ENCODE measurements around the gene FOXC2. TPM values are rescaled to one million over a fixed set of nuclear protein-coding genes. Genes with fewer than 3 reads are reported as not detected.

Gene FOXC2
- polyA plus RNA-seq, 3 donors, result not detected

DNA sequence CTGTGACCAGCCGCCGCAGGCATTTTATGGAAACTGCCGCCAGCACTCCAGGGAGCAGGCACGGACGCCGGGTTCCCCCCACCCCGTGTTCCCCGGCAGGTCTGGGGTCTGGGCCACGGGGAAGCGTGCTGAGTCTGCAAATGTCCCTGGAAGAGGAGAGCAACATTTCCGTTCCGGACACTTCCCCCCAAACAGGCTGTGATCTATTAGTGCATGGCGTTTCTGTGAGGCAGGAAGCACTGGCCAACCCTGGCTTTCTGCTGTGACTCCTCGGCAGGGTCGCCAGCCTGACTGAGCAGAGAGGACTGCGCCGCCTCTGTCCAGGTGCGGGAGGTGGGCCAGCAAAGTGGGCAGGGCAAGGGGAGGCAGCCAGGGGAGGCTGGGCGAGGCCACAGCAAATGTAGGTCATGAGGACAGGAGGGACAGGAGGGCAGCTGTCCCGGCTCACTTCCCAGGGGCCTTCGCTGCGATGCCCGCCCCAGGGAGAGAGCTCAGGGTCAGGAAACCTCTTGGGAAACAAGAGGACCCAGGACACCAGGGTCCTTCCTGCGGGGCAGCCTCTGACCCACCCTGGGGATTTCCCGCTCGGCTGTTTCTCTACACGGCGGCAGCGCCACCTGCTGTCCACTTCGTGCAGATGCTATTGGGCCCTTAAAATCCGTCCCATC is 46.8 kb upstream of the FOXC2 start:
- peaks cover 55 to 79% (median 62%) of the 10 kb centered on the region in 3 donors for H3K27me3 Mint-ChIP-seq (ENCODE audit: low read depth in 3 of 3)

DNA sequence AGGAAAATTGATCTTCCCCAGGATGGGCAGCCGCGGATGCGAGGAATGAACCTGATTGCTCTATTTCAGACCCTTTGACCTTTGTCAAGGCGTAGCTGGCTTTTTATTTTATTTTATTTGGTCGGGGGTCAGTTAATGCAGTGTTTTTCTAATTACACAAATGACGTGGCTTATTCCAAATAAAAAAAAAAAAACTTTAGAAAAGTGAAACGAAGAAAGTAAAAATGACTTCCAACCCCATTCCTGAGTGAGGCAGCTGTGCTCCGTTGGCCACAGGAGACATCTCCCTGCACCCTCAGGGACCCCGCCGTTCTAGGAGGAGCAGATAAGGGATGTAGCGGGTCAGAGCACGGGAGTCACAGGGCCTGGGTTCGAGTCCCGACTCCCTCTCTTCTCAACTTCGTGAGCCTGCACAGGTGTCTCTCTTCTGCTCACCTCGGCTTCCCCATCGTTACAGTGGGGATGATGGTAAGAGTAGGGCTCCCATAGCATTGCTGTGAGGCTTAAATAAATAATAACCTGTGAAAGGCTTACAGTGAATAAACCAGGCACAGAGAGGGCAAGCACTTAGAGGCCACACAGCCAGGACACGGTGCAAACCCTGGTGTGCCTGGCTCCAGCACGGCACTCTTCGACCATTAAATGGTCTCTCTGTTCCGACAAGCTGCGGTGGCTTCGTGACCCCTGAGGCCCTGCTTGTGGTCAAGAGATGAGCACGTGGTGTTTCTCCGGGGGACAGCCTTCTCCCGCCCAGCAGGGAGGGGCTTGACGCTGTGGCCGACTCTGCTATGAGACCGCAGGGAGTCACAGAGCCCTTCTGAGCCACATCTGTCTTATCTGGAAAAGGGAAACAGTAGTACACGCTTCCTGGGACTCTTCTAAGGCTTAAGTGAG is 46.1 kb upstream of the FOXC2 start:
- Histone ChIP-seq H4K20me1 (ENCODE audit: insufficient read depth, low read length) (no peaks in the 10 kb centered on the region), H3K4me1 (ENCODE audit: control insufficient read depth in 1 of 2, insufficient read depth in 2 of 2, low read length in 2 of 2) (no peaks in the 10 kb centered on the region), H3K79me2 (ENCODE audit: insufficient read depth, low read length) (no peaks in the 10 kb centered on the region), H3K4me3 (replicated peaks in 1 of 3; ENCODE audit: low read depth in 2 of 3, low read length in 3 of 3) (no peak overlapping the region), H3K4me2 (replicated peaks; ENCODE audit: extremely low read depth, low read length, poor library complexity, severe bottlenecking) (no peak overlapping the region), H3K36me3 (replicated peaks in 1 of 2; ENCODE audit: control insufficient read depth in 1 of 2, insufficient read depth in 2 of 2, low read length in 2 of 2) (no peaks in the 10 kb centered on the region), H2AFZ (ENCODE audit: insufficient read depth, low read depth, low read length, poor library complexity, severe bottlenecking) (no peak overlapping the region), H3K9ac (ENCODE audit: insufficient read depth, low read length, poor library complexity, severe bottlenecking) (no peak overlapping the region), H3K27me3 (ENCODE audit: control insufficient read depth in 2 of 2, insufficient read depth in 2 of 2, low read length in 2 of 2) (peaks cover 14 to 47% of the 10 kb centered on the region in 2 donors), H3K27ac (ENCODE audit: low read depth in 1 of 2, low read length in 2 of 2) (no peak overlapping the region), H3K9me3 (replicated peaks in 1 of 2; ENCODE audit: control insufficient read depth in 1 of 2, insufficient read depth in 1 of 2, low read length in 2 of 2) (peaks cover 0 to 4% of the 10 kb centered on the region in 2 donors)
- DNase-seq, result no peak
- H3K27me3 Mint-ChIP-seq (ENCODE audit: low read depth in 3 of 3), result peaks cover 48 to 71% (median 54%) of the 10 kb centered on the region in 3 donors
- H3K9me3 Mint-ChIP-seq, result peaks cover 0 to 7% (median 0%) of the 10 kb centered on the region in 7 donors
- intact Hi-C loops (cut with micrococcal nuclease), result loop anchor here in 1 of 2 donors (5.0 kb wide), 1 partner anchor 703 kb away; no protein-coding TSS in a partner anchor
- TF ChIP-seq, protein P1, sequence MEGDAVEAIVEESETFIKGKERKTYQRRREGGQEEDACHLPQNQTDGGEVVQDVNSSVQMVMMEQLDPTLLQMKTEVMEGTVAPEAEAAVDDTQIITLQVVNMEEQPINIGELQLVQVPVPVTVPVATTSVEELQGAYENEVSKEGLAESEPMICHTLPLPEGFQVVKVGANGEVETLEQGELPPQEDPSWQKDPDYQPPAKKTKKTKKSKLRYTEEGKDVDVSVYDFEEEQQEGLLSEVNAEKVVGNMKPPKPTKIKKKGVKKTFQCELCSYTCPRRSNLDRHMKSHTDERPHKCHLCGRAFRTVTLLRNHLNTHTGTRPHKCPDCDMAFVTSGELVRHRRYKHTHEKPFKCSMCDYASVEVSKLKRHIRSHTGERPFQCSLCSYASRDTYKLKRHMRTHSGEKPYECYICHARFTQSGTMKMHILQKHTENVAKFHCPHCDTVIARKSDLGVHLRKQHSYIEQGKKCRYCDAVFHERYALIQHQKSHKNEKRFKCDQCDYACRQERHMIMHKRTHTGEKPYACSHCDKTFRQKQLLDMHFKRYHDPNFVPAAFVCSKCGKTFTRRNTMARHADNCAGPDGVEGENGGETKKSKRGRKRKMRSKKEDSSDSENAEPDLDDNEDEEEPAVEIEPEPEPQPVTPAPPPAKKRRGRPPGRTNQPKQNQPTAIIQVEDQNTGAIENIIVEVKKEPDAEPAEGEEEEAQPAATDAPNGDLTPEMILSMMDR (IDR thresholded peaks at IDR 0.05), result peak; percentile 69
- no peak overlapping the region for H3K4me3 Mint-ChIP-seq
- peaks cover 0 to 3% of the 10 kb centered on the region in 2 donors for H3K36me3 Mint-ChIP-seq
- H3K4me1 Mint-ChIP-seq, result peaks cover 4% of the 10 kb centered on the region
- 52% methylated on average over 15 of the region's 30 CpGs for WGBS (ENCODE audit: insufficient coverage)
- no peak overlapping the region for H3K27ac Mint-ChIP-seq

More for the DNA sequence above, 46.8 kb upstream of the FOXC2 start:
- Histone ChIP-seq H2AFZ (ENCODE audit: insufficient read depth, low read depth, low read length, poor library complexity, severe bottlenecking) (no peak overlapping the region), H3K9me3 (replicated peaks in 1 of 2; ENCODE audit: control insufficient read depth in 1 of 2, insufficient read depth in 1 of 2, low read length in 2 of 2) (peaks cover 0 to 4% of the 10 kb centered on the region in 2 donors), H3K4me3 (replicated peaks in 1 of 3; ENCODE audit: low read depth in 2 of 3, low read length in 3 of 3) (no peak overlapping the region), H3K9ac (ENCODE audit: insufficient read depth, low read length, poor library complexity, severe bottlenecking) (no peak overlapping the region), H4K20me1 (ENCODE audit: insufficient read depth, low read length) (no peaks in the 10 kb centered on the region), H3K27me3 (ENCODE audit: control insufficient read depth in 2 of 2, insufficient read depth in 2 of 2, low read length in 2 of 2) (peaks cover 22 to 55% of the 10 kb centered on the region in 2 donors), H3K4me1 (ENCODE audit: control insufficient read depth in 1 of 2, insufficient read depth in 2 of 2, low read length in 2 of 2) (no peaks in the 10 kb centered on the region), H3K27ac (ENCODE audit: low read depth in 1 of 2, low read length in 2 of 2) (no peak overlapping the region), H3K4me2 (replicated peaks; ENCODE audit: extremely low read depth, low read length, poor library complexity, severe bottlenecking) (no peak overlapping the region), H3K79me2 (ENCODE audit: insufficient read depth, low read length) (no peaks in the 10 kb centered on the region), H3K36me3 (replicated peaks in 1 of 2; ENCODE audit: control insufficient read depth in 1 of 2, insufficient read depth in 2 of 2, low read length in 2 of 2) (no peaks in the 10 kb centered on the region)
- WGBS (ENCODE audit: insufficient coverage), result 11% methylated on average over 26 of the region's 31 CpGs
- Mint-ChIP-seq H3K4me3 (no peak overlapping the region), H3K4me1 (peaks cover 4% of the 10 kb centered on the region), H3K9me3 (peaks cover 0 to 7% (median 0%) of the 10 kb centered on the region in 7 donors), H3K27ac (no peak overlapping the region), H3K36me3 (peaks cover 0 to 3% of the 10 kb centered on the region in 2 donors)
- peak; percentile 12 to 70 (median 53) for DNase-seq
- TF ChIP-seq, protein P1 (IDR thresholded peaks at IDR 0.05), result peak; percentile 96
- intact Hi-C loops (cut with micrococcal nuclease), result loop anchor here in 1 of 2 donors (5.0 kb wide), 1 partner anchor 702 kb away; no protein-coding TSS in a partner anchor

All from CD14-positive monocyte (primary cell).